Progenitor cell of endocrine pancreas (in vitro differentiated cells): Measurements from ENCODE around the gene SOS2. TPM values are rescaled to one million over a fixed set of nuclear protein-coding genes. Genes with fewer than 3 reads are reported as not detected.
A peak's percentile ranks its signal among the peaks of the same experiment; 100 is the strongest.

ENCODE experiments used
- DNase-seq: peaks from one replicate; pipeline ENCODE4 v3.0.0; 2021; ENCODE audit warnings: low spot score; ENCODE audit not compliant: unreplicated experiment
- H3K27ac Mint-ChIP-seq: 2 replicates; pipeline ENCODE4 v1.8.0; 2021; ENCODE audit warnings: mild to moderate bottlenecking, moderate library complexity, mixed read lengths
- H3K27me3 Mint-ChIP-seq: 2 replicates; pipeline ENCODE4 v1.8.0; 2021; ENCODE audit warnings: mixed read lengths
- H3K36me3 Mint-ChIP-seq: 2 replicates; pipeline ENCODE4 v1.8.0; 2022; ENCODE audit warnings: mixed read lengths; ENCODE audit not compliant: insufficient read depth
- H3K4me1 Mint-ChIP-seq: 2 replicates; pipeline ENCODE4 v1.8.0; 2021; ENCODE audit warnings: low read depth, mixed read lengths
- H3K4me3 Mint-ChIP-seq: 2 replicates; pipeline ENCODE4 v1.8.0; 2021; ENCODE audit warnings: low read depth, mild to moderate bottlenecking, moderate library complexity, mixed read lengths
- H3K9me3 Mint-ChIP-seq: 2 replicates; pipeline ENCODE4 v1.8.0; 2021; ENCODE audit warnings: low read depth, mixed read lengths
- CTCF ChIP-seq: fragments of 200-600 bp; sonication (generic); IDR thresholded peaks from one replicate; pipeline ENCODE4 v1.5.0; 2021; ENCODE audit warnings: antibody characterized with exemption, mild to moderate bottlenecking; ENCODE audit not compliant: unreplicated experiment
- total RNA-seq: library from RNA; stranded (reverse); gene quantifications from 2 replicates; pipeline ENCODE4 v1.2.1, GENCODE V29; 2021

Gene SOS2
- total RNA-seq, 1 donor from 2014 or later, result 35.7 TPM

GRCh38 chr14:50229681-50230080 lies 1.7 kb downstream of the SOS2 start:
- no peak for DNase-seq
- H3K36me3 Mint-ChIP-seq, result peaks cover 7% of the 10 kb centered on the region
- peak overlapping the region; percentile 89 for H3K4me3 Mint-ChIP-seq
- H3K9me3 Mint-ChIP-seq, result peaks cover 5% of the 10 kb centered on the region
- TF ChIP-seq CTCF, result no peak
- no peaks in the 10 kb centered on the region for H3K27me3 Mint-ChIP-seq
- H3K4me1 Mint-ChIP-seq, result peaks cover 30% of the 10 kb centered on the region
- H3K27ac Mint-ChIP-seq, result no peak overlapping the region

- no peak for DNase-seq
- Mint-ChIP-seq H3K4me3 (peak overlapping the region; percentile 14), H3K27me3 (no peaks in the 10 kb centered on the region), H3K27ac (no peak overlapping the region), H3K4me1 (peaks cover 30% of the 10 kb centered on the region), H3K36me3 (peaks cover 7% of the 10 kb centered on the region), H3K9me3 (peaks cover 5% of the 10 kb centered on the region)
- no peak for TF ChIP-seq CTCF
Observed at GRCh38 chr14:50228313-50228712, 3.1 kb downstream of the SOS2 start.

- no peak overlapping the region for H3K27ac Mint-ChIP-seq
- DNase-seq, result no peak
Observed at GRCh38 chr14:50225974-50226297, 5.4 kb downstream of the SOS2 start.

GRCh38 chr14:50225067-50225973 lies 6.1 kb downstream of the SOS2 start:
- peaks cover 16% of the 10 kb centered on the region for H3K36me3 Mint-ChIP-seq
- no peak for TF ChIP-seq CTCF
- H3K27ac Mint-ChIP-seq, result no peak overlapping the region
- DNase-seq, result no peak
- H3K27me3 Mint-ChIP-seq, result no peaks in the 10 kb centered on the region
- H3K4me1 Mint-ChIP-seq, result peaks cover 31% of the 10 kb centered on the region
- H3K9me3 Mint-ChIP-seq, result peaks cover 5% of the 10 kb centered on the region
- no peak overlapping the region for H3K4me3 Mint-ChIP-seq

More at GRCh38 chr14:50225974-50226297, 5.4 kb downstream of the SOS2 start:
- Mint-ChIP-seq H3K4me3 (no peak overlapping the region), H3K27me3 (no peaks in the 10 kb centered on the region), H3K4me1 (peaks cover 33% of the 10 kb centered on the region), H3K36me3 (peaks cover 16% of the 10 kb centered on the region), H3K9me3 (peaks cover 5% of the 10 kb centered on the region)
- no peak for TF ChIP-seq CTCF

GRCh38 chr14:50222055-50222613 lies 9.2 kb downstream of the SOS2 start:
- Mint-ChIP-seq H3K27ac (peak overlapping the region; percentile 19), H3K27me3 (no peaks in the 10 kb centered on the region), H3K36me3 (peaks cover 14% of the 10 kb centered on the region), H3K4me1 (peaks cover 19% of the 10 kb centered on the region), H3K4me3 (no peak overlapping the region), H3K9me3 (peaks cover 3% of the 10 kb centered on the region)
- no peak for DNase-seq
- no peak for TF ChIP-seq CTCF
